ENCODE data around the gene TBC1D22A.

TBC1D22A gene

GRCh38 chr22:47205554-47205953 lies 443.1 kb downstream of the TBC1D22A start:
- DNase-seq (ENCODE audit: low read depth) = no peak
- TF ChIP-seq CTCF (IDR thresholded peaks at IDR 0.05; ENCODE audit: control insufficient read depth, extremely low read depth, insufficient read depth) = no peak
- H3K4me3 ChIP-seq (ENCODE audit: low read depth, low read length) = no peak overlapping the region

DNA sequence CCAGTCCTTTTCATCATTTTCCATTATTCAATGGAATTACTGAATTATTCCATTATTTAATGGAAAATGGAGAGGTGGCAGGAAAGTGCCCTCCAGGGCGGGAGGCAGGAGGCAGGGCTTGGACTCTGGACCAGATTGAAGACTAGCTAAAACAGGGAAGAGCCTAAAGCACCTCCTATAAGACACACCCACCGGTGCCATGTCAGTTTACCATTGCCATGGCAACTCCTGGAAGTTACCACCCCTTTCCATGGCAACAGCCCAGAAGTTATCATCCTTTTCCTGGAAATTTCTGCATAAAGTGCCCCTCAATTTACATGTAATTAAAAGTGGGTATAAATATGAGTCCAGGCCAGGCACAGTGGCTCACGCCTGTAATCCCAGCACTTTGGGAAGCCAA lies 443.7 kb downstream of the TBC1D22A start:
- TF ChIP-seq CTCF (IDR thresholded peaks at IDR 0.05; ENCODE audit: control insufficient read depth, extremely low read depth, insufficient read depth) = no peak
- DNase-seq (ENCODE audit: low read depth) = no peak
- H3K4me3 ChIP-seq (ENCODE audit: low read depth, low read length) = no peak overlapping the region

DNA sequence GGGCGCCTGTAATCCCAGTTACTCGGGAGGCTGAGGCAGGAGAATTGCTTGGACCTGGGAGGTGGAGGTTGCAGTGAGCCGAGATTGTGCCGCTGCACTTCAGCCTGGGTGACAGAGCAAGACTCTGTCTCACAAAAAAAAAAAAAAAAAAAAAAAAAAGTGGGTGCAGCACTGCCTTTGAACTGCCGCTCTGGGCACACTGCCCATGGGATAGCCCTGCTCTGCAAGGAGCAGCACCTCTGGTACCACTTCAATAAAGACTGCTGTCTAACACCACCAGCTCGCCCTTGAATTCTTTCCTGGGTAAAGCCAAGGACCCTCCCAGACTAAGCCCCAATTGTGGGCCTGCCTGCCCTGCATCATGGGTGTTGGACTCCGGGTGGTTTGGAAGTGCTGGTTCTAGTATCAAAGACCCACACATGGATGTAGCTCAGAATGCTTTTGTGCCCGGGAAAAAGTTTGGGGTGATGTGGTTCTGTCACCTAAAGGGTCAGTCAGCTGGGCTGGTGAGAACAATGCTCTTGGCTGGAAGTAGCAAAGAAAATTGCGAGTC lies 444.3 kb downstream of the TBC1D22A start:
- no peak for TF ChIP-seq CTCF (IDR thresholded peaks at IDR 0.05; ENCODE audit: control insufficient read depth, extremely low read depth, insufficient read depth)
- DNase-seq (ENCODE audit: low read depth) = no peak
- H3K4me3 ChIP-seq (ENCODE audit: low read depth, low read length) = no peak overlapping the region

DNA sequence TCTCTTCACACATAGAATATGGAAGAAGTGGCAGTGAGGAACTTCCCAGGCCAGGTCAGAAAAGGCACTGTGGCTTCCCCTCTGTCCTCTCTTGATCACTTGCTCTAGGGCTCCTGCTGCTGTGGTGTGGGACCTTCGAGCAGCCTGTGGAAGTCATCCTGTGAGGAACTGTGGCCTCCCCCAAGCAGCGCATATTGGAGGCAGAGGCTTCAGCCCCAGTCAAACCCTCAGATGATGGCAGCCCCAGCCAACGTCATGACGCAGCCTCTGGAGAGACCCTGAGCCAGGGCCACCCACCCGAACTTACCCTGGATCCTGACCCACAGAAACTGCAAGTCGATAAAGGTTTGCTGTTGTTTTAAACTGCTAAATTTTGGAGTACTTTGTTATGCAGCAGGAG lies 444.9 kb downstream of the TBC1D22A start:
- no peak for DNase-seq (ENCODE audit: low read depth)
- TF ChIP-seq CTCF (IDR thresholded peaks at IDR 0.05; ENCODE audit: control insufficient read depth, extremely low read depth, insufficient read depth) = no peak
- no peak overlapping the region for H3K4me3 ChIP-seq (ENCODE audit: low read depth, low read length)

DNA sequence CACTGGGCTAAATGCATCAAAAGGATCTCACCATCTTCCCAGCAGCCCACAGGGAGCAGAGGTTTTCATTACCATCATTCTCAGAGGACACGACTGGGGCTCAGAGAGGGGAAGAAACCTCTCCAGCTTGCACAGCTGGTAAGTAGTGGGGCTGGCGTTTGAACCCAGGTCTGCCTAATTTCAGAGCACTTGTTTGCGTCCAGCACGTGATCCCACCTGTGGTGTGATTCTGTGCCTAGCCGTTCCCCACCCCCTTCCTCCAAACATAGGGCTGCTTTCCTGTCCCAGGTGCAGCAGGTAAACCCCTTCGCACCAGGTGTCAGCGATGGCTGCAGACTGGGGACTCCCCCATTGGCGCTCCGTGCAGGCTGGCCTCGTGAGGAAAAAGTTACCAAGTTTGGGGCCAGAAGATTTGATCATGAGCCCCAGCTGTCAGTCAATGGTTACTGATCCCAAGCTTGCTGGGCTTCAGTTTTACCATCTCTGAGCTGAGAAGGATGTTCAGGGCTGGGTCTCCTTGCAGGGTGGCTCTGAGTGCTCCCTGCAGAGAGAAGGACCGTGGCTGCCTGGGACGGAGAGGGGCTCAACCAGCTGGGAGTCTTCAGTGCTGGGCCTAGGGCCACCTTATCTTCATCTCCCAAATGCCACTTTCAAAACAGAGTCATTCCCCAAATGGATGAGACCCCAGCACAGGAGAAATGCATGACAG lies 445.6 kb downstream of the TBC1D22A start:
- DNase-seq (ENCODE audit: low read depth) = no peak
- no peak overlapping the region for H3K4me3 ChIP-seq (ENCODE audit: low read depth, low read length)
- TF ChIP-seq CTCF (IDR thresholded peaks at IDR 0.05; ENCODE audit: control insufficient read depth, extremely low read depth, insufficient read depth) = no peak

DNA sequence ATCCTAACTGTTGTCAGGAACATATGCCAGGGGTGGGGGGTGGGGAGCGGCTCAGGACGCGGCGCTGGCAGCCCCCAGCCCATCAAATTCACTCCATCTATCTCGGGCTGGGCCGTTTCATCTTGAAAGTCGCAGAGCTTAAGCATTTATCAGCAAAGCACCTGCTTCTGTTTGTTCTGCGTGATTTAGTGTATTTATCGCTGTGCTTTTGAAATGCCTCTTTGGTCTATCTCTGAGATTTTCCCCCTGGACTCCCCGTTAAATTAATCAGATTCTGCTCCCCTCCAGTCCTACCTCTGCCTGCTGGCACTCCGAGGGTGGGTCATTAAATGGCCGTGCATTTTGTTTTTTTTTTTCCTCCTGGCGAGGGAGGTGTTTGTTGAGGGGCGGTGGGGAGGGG lies 446.2 kb downstream of the TBC1D22A start:
- no peak overlapping the region for H3K4me3 ChIP-seq (ENCODE audit: low read depth, low read length)
- no peak for TF ChIP-seq CTCF (IDR thresholded peaks at IDR 0.05; ENCODE audit: control insufficient read depth, extremely low read depth, insufficient read depth)
- no peak for DNase-seq (ENCODE audit: low read depth)

DNA sequence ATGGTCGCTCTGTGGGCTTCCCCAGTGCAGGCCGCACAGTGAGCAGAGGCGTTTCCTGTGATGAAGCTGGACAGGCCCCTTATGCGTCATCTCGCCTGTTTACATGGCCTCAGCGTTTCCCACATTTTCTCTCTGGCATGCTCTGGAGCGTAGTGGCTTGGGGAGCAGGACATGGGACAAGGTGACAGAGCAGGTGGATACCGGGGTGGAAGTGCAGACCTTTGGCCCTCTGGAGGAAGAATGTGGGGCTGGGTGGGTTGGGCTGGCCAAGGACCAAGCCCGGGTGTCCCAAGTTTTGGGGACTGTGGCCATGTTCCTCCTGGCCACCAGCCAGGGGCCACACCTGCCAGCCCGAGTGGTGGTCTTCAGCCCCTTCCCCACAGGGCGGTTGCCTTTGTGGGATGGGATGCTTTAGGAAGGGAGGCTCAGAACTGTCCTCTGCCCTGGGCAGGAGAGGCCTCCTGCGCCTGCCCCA lies 446.6 kb downstream of the TBC1D22A start:
- no peak for DNase-seq (ENCODE audit: low read depth)
- H3K4me3 ChIP-seq (ENCODE audit: low read depth, low read length) = no peak overlapping the region
- no peak for TF ChIP-seq CTCF (IDR thresholded peaks at IDR 0.05; ENCODE audit: control insufficient read depth, extremely low read depth, insufficient read depth)
